ENCODE results near the gene SPINT3. TPM values are rescaled to one million over a fixed set of nuclear protein-coding genes. Genes with fewer than 3 reads are reported as not detected.

Gene SPINT3
- total and polyA plus RNA-seq, 3 experiments from 2014 or later = not detected

- Histone ChIP-seq H3K27me3 (ENCODE audit: insufficient read depth, low read length, poor library complexity, severe bottlenecking) (peaks cover 7% of the 10 kb centered on the region), H3K36me3 (ENCODE audit: insufficient read depth, low read length) (no peaks in the 10 kb centered on the region), H3K4me3 (ENCODE audit: low read length) (no peak overlapping the region), H3K9me3 (ENCODE audit: low read length) (no peaks in the 10 kb centered on the region), H3K27ac (ENCODE audit: low read depth, low read length) (no peak overlapping the region), H3K4me1 (ENCODE audit: insufficient read depth, low read length) (no peaks in the 10 kb centered on the region)
- Mint-ChIP-seq H3K36me3 (peaks cover 0 to 1% (median 0%) of the 10 kb centered on the region in 3 donors), H3K4me1 (no peaks in the 10 kb centered on the region), H3K4me3 (no peak overlapping the region), H3K27ac (no peak overlapping the region), H3K9me3 (no peaks in the 10 kb centered on the region), H3K27me3 (peaks cover 20 to 40% of the 10 kb centered on the region in 2 donors)
- ChIA-PET POLR2A (no interaction called here), CTCF (no interaction called here)
- no peak for DNase-seq
Observed at GRCh38 chr20:45463709-45464108, 51.7 kb downstream of the SPINT3 start.

GRCh38 chr20:45462711-45463509 lies 52.5 kb downstream of the SPINT3 start:
- Histone ChIP-seq H3K27me3 (ENCODE audit: insufficient read depth, low read length, poor library complexity, severe bottlenecking) (peaks cover 7% of the 10 kb centered on the region), H3K4me3 (ENCODE audit: low read length) (no peak overlapping the region), H3K4me1 (ENCODE audit: insufficient read depth, low read length) (no peaks in the 10 kb centered on the region), H3K36me3 (ENCODE audit: insufficient read depth, low read length) (no peaks in the 10 kb centered on the region), H3K27ac (ENCODE audit: low read depth, low read length) (no peak overlapping the region), H3K9me3 (ENCODE audit: low read length) (no peaks in the 10 kb centered on the region)
- POLR2A ChIA-PET = no interaction called here
- no peak for DNase-seq
- Mint-ChIP-seq H3K9me3 (no peaks in the 10 kb centered on the region), H3K27ac (no peak overlapping the region), H3K4me1 (no peaks in the 10 kb centered on the region), H3K36me3 (peaks cover 0 to 1% (median 0%) of the 10 kb centered on the region in 3 donors), H3K4me3 (no peak overlapping the region), H3K27me3 (peaks cover 12 to 32% of the 10 kb centered on the region in 2 donors)
- CTCF ChIA-PET = no interaction called here

Other genes starting within 250 kb of the SPINT3 start
- gene RBPJL, start 208.8 kb downstream of the SPINT3 start, total RNA-seq = not detected
- not detected for gene RBPJL, start 208.8 kb downstream of the SPINT3 start, polyA plus RNA-seq
- gene MATN4, start 207.3 kb downstream of the SPINT3 start, total RNA-seq = under 1 TPM in 1 of 2 experiments, not detected in 1; 0.22 TPM
- not detected for gene MATN4, start 207.3 kb downstream of the SPINT3 start, polyA plus RNA-seq
- gene SDC4, start 167.2 kb downstream of the SPINT3 start, total RNA-seq = 10 to 100 TPM; 91.3 to 98.1 TPM
- gene SDC4, start 167.2 kb downstream of the SPINT3 start, polyA plus RNA-seq = 1.5 TPM
- gene SYS1, start 152.5 kb downstream of the SPINT3 start, total RNA-seq = 10 to 100 TPM; 48.3 to 54.0 TPM
- gene SYS1, start 152.5 kb downstream of the SPINT3 start, polyA plus RNA-seq = 40.1 TPM
- not detected for gene TP53TG5, start 137.3 kb downstream of the SPINT3 start, total RNA-seq
- not detected for gene TP53TG5, start 137.3 kb downstream of the SPINT3 start, polyA plus RNA-seq
- 10 to 100 TPM; 11.3 to 12.6 TPM for gene DBNDD2, start 107.3 kb downstream of the SPINT3 start, total RNA-seq
- gene DBNDD2, start 107.3 kb downstream of the SPINT3 start, polyA plus RNA-seq = 15.2 TPM
- 10 to 100 TPM; 76.3 to 76.4 TPM for gene PIGT, start 99.5 kb downstream of the SPINT3 start, total RNA-seq
- 96.4 TPM for gene PIGT, start 99.5 kb downstream of the SPINT3 start, polyA plus RNA-seq
- gene WFDC2, start 45.9 kb downstream of the SPINT3 start, total RNA-seq = under 1 TPM in 1 of 2 experiments, not detected in 1; 0.55 TPM
- gene WFDC2, start 45.9 kb downstream of the SPINT3 start, polyA plus RNA-seq = not detected
- gene WFDC6, start 23.9 kb upstream of the SPINT3 start, total RNA-seq = not detected
- not detected for gene WFDC6, start 23.9 kb upstream of the SPINT3 start, polyA plus RNA-seq
- gene EPPIN, start 31.8 kb upstream of the SPINT3 start, total RNA-seq = not detected
- gene EPPIN, start 31.8 kb upstream of the SPINT3 start, polyA plus RNA-seq = not detected
- gene WFDC8, start 63.7 kb upstream of the SPINT3 start, total RNA-seq = not detected
- gene WFDC8, start 63.7 kb upstream of the SPINT3 start, polyA plus RNA-seq = not detected
- gene WFDC10A, start 114.1 kb upstream of the SPINT3 start, total RNA-seq = not detected
- gene WFDC10A, start 114.1 kb upstream of the SPINT3 start, polyA plus RNA-seq = not detected
- not detected for gene WFDC9, start 115.7 kb upstream of the SPINT3 start, total RNA-seq
- gene WFDC9, start 115.7 kb upstream of the SPINT3 start, polyA plus RNA-seq = not detected
- not detected for gene WFDC11, start 154.6 kb upstream of the SPINT3 start, total RNA-seq
- gene WFDC11, start 154.6 kb upstream of the SPINT3 start, polyA plus RNA-seq = not detected
- not detected for gene WFDC13, start 186.4 kb upstream of the SPINT3 start, total RNA-seq
- gene WFDC13, start 186.4 kb upstream of the SPINT3 start, polyA plus RNA-seq = not detected
- not detected for gene WFDC10B, start 189.4 kb upstream of the SPINT3 start, total RNA-seq
- not detected for gene WFDC10B, start 189.4 kb upstream of the SPINT3 start, polyA plus RNA-seq
- not detected for gene SPINT4, start 206.7 kb upstream of the SPINT3 start, total RNA-seq
- gene SPINT4, start 206.7 kb upstream of the SPINT3 start, polyA plus RNA-seq = not detected